ENCODE results near the gene HIVEP3.

Gene HIVEP3

GRCh38 chr1:41894101-41894807 is 24.5 kb downstream of the HIVEP3 start:
- DNase-seq (ENCODE audit: low read depth in 2 of 2): no peak

GRCh38 chr1:41892301-41892781 is 26.4 kb downstream of the HIVEP3 start:
- no peak for DNase-seq (ENCODE audit: low read depth in 2 of 2)

- DNase-seq (ENCODE audit: low read depth in 2 of 2): peak; percentile 34 to 36
Observed at GRCh38 chr1:41891199-41891896, 27.4 kb downstream of the HIVEP3 start.

- DNase-seq (ENCODE audit: low read depth in 2 of 2): no peak
Observed at GRCh38 chr1:41890825-41891198, 27.9 kb downstream of the HIVEP3 start.

- DNase-seq (ENCODE audit: low read depth in 2 of 2): no peak
Observed at GRCh38 chr1:41889506-41890414, 29.0 kb downstream of the HIVEP3 start.

GRCh38 chr1:41888756-41889155 is 30.0 kb downstream of the HIVEP3 start:
- DNase-seq (ENCODE audit: low read depth in 2 of 2): no peak

- no peak for DNase-seq (ENCODE audit: low read depth in 2 of 2)
Observed at GRCh38 chr1:41887365-41887764, 31.4 kb downstream of the HIVEP3 start.

- DNase-seq (ENCODE audit: low read depth in 2 of 2): no peak
Observed at GRCh38 chr1:41884256-41885230, 34.2 kb downstream of the HIVEP3 start.

- no peak for DNase-seq (ENCODE audit: low read depth in 2 of 2)
Observed at GRCh38 chr1:41883507-41883906, 35.2 kb downstream of the HIVEP3 start.

- no peak for DNase-seq (ENCODE audit: low read depth in 2 of 2)
Observed at GRCh38 chr1:41882486-41882885, 36.2 kb downstream of the HIVEP3 start.

- DNase-seq (ENCODE audit: low read depth in 2 of 2): no peak
Observed at GRCh38 chr1:41882068-41882477, 36.6 kb downstream of the HIVEP3 start.

GRCh38 chr1:41880950-41881885 is 37.5 kb downstream of the HIVEP3 start:
- DNase-seq (ENCODE audit: low read depth in 2 of 2): no peak

GRCh38 chr1:41880261-41880660 is 38.5 kb downstream of the HIVEP3 start:
- DNase-seq (ENCODE audit: low read depth in 2 of 2): no peak

GRCh38 chr1:41879617-41880016 is 39.1 kb downstream of the HIVEP3 start:
- DNase-seq (ENCODE audit: low read depth in 2 of 2): no peak

- DNase-seq (ENCODE audit: low read depth in 2 of 2): no peak
Observed at GRCh38 chr1:41878911-41879310, 39.8 kb downstream of the HIVEP3 start.

GRCh38 chr1:41878495-41878894 is 40.2 kb downstream of the HIVEP3 start:
- no peak for DNase-seq (ENCODE audit: low read depth in 2 of 2)

- no peak for DNase-seq (ENCODE audit: low read depth in 2 of 2)
Observed at GRCh38 chr1:41876576-41877445, 41.9 kb downstream of the HIVEP3 start.

- DNase-seq (ENCODE audit: low read depth in 2 of 2): no peak
Observed at GRCh38 chr1:41875487-41875886, 43.2 kb downstream of the HIVEP3 start.

GRCh38 chr1:41874903-41875411 is 43.8 kb downstream of the HIVEP3 start:
- no peak for DNase-seq (ENCODE audit: low read depth in 2 of 2)
